ENCODE results near the gene LMOD2.

DNA sequence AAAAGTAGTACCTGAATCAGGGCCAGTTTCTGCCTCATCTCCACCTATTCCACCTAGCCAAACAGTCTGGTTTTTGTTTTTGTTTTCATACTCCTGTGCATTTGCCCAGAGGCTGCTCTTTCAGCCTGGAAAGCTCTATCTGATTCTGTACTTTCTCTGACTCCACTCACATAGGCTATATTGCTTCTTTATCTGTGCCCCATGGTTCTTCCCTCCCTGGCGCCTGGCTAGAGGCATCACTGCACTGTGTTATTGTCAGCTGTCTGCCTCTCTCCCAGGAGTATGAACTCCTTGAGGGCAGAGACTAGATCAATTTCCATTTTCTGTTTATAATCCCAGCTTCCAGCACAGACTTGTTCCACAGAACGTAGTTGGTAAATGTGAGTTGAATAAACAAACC, 5.1 kb upstream of the LMOD2 start:
- TF ChIP-seq, protein P1, sequence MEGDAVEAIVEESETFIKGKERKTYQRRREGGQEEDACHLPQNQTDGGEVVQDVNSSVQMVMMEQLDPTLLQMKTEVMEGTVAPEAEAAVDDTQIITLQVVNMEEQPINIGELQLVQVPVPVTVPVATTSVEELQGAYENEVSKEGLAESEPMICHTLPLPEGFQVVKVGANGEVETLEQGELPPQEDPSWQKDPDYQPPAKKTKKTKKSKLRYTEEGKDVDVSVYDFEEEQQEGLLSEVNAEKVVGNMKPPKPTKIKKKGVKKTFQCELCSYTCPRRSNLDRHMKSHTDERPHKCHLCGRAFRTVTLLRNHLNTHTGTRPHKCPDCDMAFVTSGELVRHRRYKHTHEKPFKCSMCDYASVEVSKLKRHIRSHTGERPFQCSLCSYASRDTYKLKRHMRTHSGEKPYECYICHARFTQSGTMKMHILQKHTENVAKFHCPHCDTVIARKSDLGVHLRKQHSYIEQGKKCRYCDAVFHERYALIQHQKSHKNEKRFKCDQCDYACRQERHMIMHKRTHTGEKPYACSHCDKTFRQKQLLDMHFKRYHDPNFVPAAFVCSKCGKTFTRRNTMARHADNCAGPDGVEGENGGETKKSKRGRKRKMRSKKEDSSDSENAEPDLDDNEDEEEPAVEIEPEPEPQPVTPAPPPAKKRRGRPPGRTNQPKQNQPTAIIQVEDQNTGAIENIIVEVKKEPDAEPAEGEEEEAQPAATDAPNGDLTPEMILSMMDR (IDR thresholded peaks at IDR 0.05), result no peak
- TF ChIP-seq POLR2A (IDR thresholded peaks at IDR 0.05) (no peak), POLR2AphosphoS5 (IDR thresholded peaks at IDR 0.05) (no peak)
